Suppressor macrophage (primary cell): ENCODE measurements around the gene TMEM178A.

Source experiments
- DNase-seq, 4 experiments: peaks; one replicate each; pipeline ENCODE4 v3.0.0-alpha.2; 2020 to 2022

The TMEM178A gene

GRCh38 chr2:39679805-39680204 is 14.1 kb downstream of the TMEM178A start:
- no peak for DNase-seq

GRCh38 chr2:39682066-39682692 is 16.5 kb downstream of the TMEM178A start:
- peak in 1 of 4 experiments; percentile 11 for DNase-seq

GRCh38 chr2:39683022-39683699 is 17.4 kb downstream of the TMEM178A start:
- no peak for DNase-seq

GRCh38 chr2:39684464-39684863 is 18.7 kb downstream of the TMEM178A start:
- no peak for DNase-seq

GRCh38 chr2:39685126-39685525 is 19.4 kb downstream of the TMEM178A start:
- peak; percentile 13 to 59 (median 54) for DNase-seq

GRCh38 chr2:39686456-39686855 is 20.7 kb downstream of the TMEM178A start:
- no peak for DNase-seq

GRCh38 chr2:39688181-39688580 is 22.5 kb downstream of the TMEM178A start:
- DNase-seq = no peak

- no peak for DNase-seq
Measured at GRCh38 chr2:39689272-39689841, 23.6 kb downstream of the TMEM178A start.

- DNase-seq = no peak
Measured at GRCh38 chr2:39689876-39690275, 24.2 kb downstream of the TMEM178A start.

GRCh38 chr2:39693245-39693644 is 27.5 kb downstream of the TMEM178A start:
- no peak for DNase-seq

- no peak for DNase-seq
Measured at GRCh38 chr2:39696101-39696553, 30.4 kb downstream of the TMEM178A start.

- peak in 3 of 4 experiments; percentile 5 to 61 (median 51) for DNase-seq
Measured at GRCh38 chr2:39696838-39697237, 31.1 kb downstream of the TMEM178A start.

- no peak for DNase-seq
Measured at GRCh38 chr2:39697454-39697853, 31.7 kb downstream of the TMEM178A start.

- DNase-seq = no peak
Measured at GRCh38 chr2:39701137-39701536, 35.4 kb downstream of the TMEM178A start.

- DNase-seq = no peak
Measured at GRCh38 chr2:39703181-39703872, 37.6 kb downstream of the TMEM178A start.

- no peak for DNase-seq
Measured at GRCh38 chr2:39704540-39704939, 38.8 kb downstream of the TMEM178A start.

GRCh38 chr2:39705638-39706037 is 39.9 kb downstream of the TMEM178A start:
- DNase-seq = no peak

GRCh38 chr2:39706312-39706711 is 40.6 kb downstream of the TMEM178A start:
- DNase-seq = no peak

- no peak for DNase-seq
Measured at GRCh38 chr2:39706945-39707344, 41.2 kb downstream of the TMEM178A start.

GRCh38 chr2:39708003-39708402 is 42.3 kb downstream of the TMEM178A start:
- DNase-seq = no peak

GRCh38 chr2:39710807-39711206 is 45.1 kb downstream of the TMEM178A start:
- DNase-seq = no peak

GRCh38 chr2:39712953-39713352 is 47.2 kb downstream of the TMEM178A start:
- DNase-seq = no peak

- DNase-seq = no peak
Measured at GRCh38 chr2:39715095-39715494, 49.4 kb downstream of the TMEM178A start.
